Keratinocyte (primary cell): ENCODE data around the gene KDM3A.

ENCODE experiments used
- CTCF ChIP-seq, 3 experiments: IDR thresholded peaks in 1 of 3; conservative IDR thresholded peaks in 1 of 3; optimal IDR thresholded peaks in 1 of 3; 2 replicates in 2 of 3; 3 replicates in 1 of 3; pipeline versions ENCODE3 to v1.5.1; 2011; ENCODE audit warnings: low read length in 3 of 3, mild to moderate bottlenecking in 3 of 3, moderate library complexity in 2 of 3, control low read depth in 1 of 3, inconsistent platforms in 1 of 3; ENCODE audit not compliant: insufficient read depth in 2 of 3; ENCODE audit errors: extremely low read depth in 1 of 3
- EZH2 ChIP-seq: IDR thresholded peaks from one replicate; pipeline ENCODE4 v1.6.1; 2012; ENCODE audit warnings: inconsistent platforms, mild to moderate bottlenecking, low read length, moderate library complexity

- TF ChIP-seq CTCF (optimal IDR thresholded peaks at IDR 0.05 in 1 of 3, IDR thresholded peaks at IDR 0.05 in 1 of 3, conservative IDR thresholded peaks at IDR 0.05 in 1 of 3; ENCODE audit: extremely low read depth in 1 of 3, insufficient read depth in 2 of 3, low read length in 3 of 3) (no peak), EZH2 (no peak)
Measured at GRCh38 chr2:86453836-86454235, 12.7 kb downstream of the KDM3A start.
